ENCODE data around the gene GPR84. TPM values are rescaled to one million over a fixed set of nuclear protein-coding genes. Genes with fewer than 3 reads are reported as not detected.
A peak's percentile ranks its signal among the peaks of the same experiment; 100 is the strongest.

Gene GPR84
- total RNA-seq, 5 donors from 2014 or later (not counting 1 experiment from before 2014, with no cell fraction given), result not detected

DNA sequence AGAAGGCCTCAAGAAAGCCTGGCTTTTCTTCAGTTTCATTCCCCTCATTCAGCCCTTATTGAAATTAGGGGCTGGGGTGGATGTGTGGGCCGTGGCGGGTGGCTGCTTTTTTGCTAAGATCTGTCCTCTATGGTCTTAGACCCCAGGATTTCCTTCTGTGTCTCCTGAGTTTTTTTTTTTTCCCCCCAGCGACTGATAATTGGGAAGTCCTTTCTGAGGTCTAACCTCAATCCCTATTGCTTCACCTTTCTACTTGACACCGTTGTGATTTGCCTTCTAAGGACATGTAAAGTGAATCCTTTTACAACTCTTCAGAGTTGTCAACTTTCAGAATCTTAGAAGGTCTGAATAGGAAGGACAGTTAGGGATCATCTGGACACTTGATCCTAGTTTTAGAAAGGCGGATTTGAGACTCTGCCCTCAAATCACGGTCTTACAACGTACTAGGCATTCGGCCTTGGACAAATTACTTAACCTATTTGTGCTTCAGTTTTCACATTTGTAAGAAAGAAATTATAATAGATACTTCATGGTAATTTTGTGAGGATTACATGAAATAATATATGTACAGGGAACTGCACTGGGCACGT, 4.4 kb downstream of the GPR84 start:
- H3K27ac Mint-ChIP-seq, result peak overlapping the region in 1 of 2 donors; percentile 39
- H3K4me3 ChIP-seq (ENCODE audit: control insufficient read depth in 1 of 2, extremely low read depth in 1 of 2, low read length in 1 of 2), result peak overlapping the region; percentile 48 to 84
- H3K27me3 ChIP-seq (replicated peaks in 1 of 2; ENCODE audit: control insufficient read depth in 2 of 2, extremely low read depth in 1 of 2, insufficient read depth in 2 of 2, low read length in 1 of 2), result peaks cover 0 to 3% of the 10 kb centered on the region in 2 experiments
- no peaks in the 10 kb centered on the region for H3K27me3 Mint-ChIP-seq
- H3K9me3 Mint-ChIP-seq, result no peaks in the 10 kb centered on the region
- ChIA-PET POLR2A (interaction anchor here (1.0 to 1.7 kb wide), 3 partner anchors 9 to 79 kb away, joined by 5 to 16 read pairs (median 15); partner anchors contain the start of genes CBX5 (in 1 of the 2), COPZ1 (in 1 of the 2) and HNRNPA1 (in 1 of the 2)), CTCF (interaction anchor here (0.6 to 3.1 kb wide), 15 partner anchors 9 to 108 kb away, joined by 3 to 55 read pairs (median 6); partner anchors contain the start of genes COPZ1 (in 2 of the 2), CBX5 (in 1 of the 2) and HNRNPA1 (in 1 of the 2))
- H3K27ac ChIP-seq (ENCODE audit: low read length), result peak overlapping the region; percentile 77
- no peaks in the 10 kb centered on the region for H3K9me3 ChIP-seq
- no CpG with 5 or more reads among the region's 9 CpGs for WGBS (ENCODE audit: insufficient coverage)
- H3K4me1 ChIP-seq (ENCODE audit: control insufficient read depth in 1 of 2, extremely low read depth in 1 of 2, insufficient read depth in 2 of 2, low read length in 2 of 2), result peaks cover 18 to 34% of the 10 kb centered on the region in 2 experiments
- H3K36me3 Mint-ChIP-seq, result no peaks in the 10 kb centered on the region
- no peaks in the 10 kb centered on the region for H3K36me3 ChIP-seq (ENCODE audit: control insufficient read depth in 2 of 2, extremely low read depth in 1 of 2, insufficient read depth in 1 of 2, low read length in 1 of 2)
- H3K4me3 Mint-ChIP-seq, result no peak overlapping the region
- no peak for ATAC-seq (replicated peaks in 1 of 4)
- DNase-seq, result no peak
- H3K4me1 Mint-ChIP-seq, result peaks cover 17 to 28% (median 21%) of the 10 kb centered on the region in 3 donors

DNA sequence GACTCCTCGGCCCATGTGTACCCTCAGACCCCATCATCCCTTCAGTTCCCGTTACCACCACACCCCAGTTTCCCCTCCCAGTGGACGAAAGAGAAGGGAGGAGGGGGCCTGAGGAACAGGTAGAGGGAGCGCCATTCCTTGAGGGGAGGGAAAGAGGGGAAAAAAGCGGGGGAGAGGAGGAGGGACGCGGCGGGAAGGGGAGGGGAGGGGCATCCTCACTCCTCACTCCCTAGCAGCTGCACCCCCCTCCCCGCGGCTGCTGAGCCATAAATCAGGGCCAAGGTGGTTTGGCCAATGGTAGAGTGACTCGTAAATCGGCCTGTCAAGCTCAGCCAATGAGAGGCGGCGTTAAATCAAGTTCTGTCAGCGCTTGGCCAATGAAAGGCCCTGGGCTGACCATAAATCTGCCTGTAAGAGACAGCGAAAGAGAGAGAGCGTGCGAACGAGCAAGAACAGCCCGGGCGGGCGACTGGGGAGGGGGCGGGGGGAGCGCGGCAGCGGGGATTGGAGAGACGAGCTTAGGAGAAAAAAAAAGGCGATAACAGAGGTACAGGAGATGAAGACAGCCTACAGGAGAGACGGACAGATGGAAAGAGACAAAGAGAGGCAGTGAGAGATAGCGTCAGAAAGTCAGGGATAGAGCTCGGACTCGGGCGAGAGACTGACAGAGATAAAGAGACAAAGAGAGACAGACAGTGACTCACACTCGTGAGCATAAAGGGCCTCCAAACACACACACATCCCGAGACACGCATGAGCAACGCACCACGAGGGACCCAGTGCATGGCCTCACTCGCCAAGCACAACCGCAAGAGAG, 5.1 kb downstream of the GPR84 start:
- peaks cover 10 to 21% (median 14%) of the 10 kb centered on the region in 3 donors for H3K4me1 Mint-ChIP-seq
- WGBS (ENCODE audit: insufficient coverage), result 0% methylated on average over 23 of the region's 40 CpGs
- H3K27ac Mint-ChIP-seq, result no peak overlapping the region
- no peaks in the 10 kb centered on the region for H3K9me3 ChIP-seq
- no peak overlapping the region for H3K4me3 Mint-ChIP-seq
- H3K27me3 ChIP-seq (replicated peaks in 1 of 2; ENCODE audit: control insufficient read depth in 2 of 2, extremely low read depth in 1 of 2, insufficient read depth in 2 of 2, low read length in 1 of 2), result peaks cover 0 to 3% of the 10 kb centered on the region in 2 experiments
- H3K9me3 Mint-ChIP-seq, result no peaks in the 10 kb centered on the region
- DNase-seq (peak; percentile 77 to 98 (median 94)), ATAC-seq (replicated peaks in 1 of 4) (peak; percentile 95 to 96 (median 95))
- CTCF ChIA-PET, result interaction anchor here (0.6 to 3.1 kb wide), 16 partner anchors 9 to 107 kb away, joined by 3 to 55 read pairs (median 6); partner anchors contain the start of genes CBX5 (in 1 of the 2), COPZ1 (in 1 of the 2) and HNRNPA1 (in 1 of the 2)
- peak overlapping the region; percentile 83 to 84 for H3K4me3 ChIP-seq (ENCODE audit: control insufficient read depth in 1 of 2, extremely low read depth in 1 of 2, low read length in 1 of 2)
- H3K36me3 ChIP-seq (ENCODE audit: control insufficient read depth in 2 of 2, extremely low read depth in 1 of 2, insufficient read depth in 1 of 2, low read length in 1 of 2), result no peaks in the 10 kb centered on the region
- H3K27ac ChIP-seq (ENCODE audit: low read length), result peak overlapping the region; percentile 77
- POLR2A ChIA-PET, result interaction anchor here (0.6 to 1.7 kb wide), 5 partner anchors 9 to 79 kb away, joined by 4 to 16 read pairs (median 7); partner anchors contain the start of genes COPZ1 (in 2 of the 2), CBX5 (in 1 of the 2) and HNRNPA1 (in 1 of the 2)
- H3K4me1 ChIP-seq (ENCODE audit: control insufficient read depth in 1 of 2, extremely low read depth in 1 of 2, insufficient read depth in 2 of 2, low read length in 2 of 2), result peaks cover 15 to 29% of the 10 kb centered on the region in 2 experiments
- H3K36me3 Mint-ChIP-seq, result no peaks in the 10 kb centered on the region
- no peaks in the 10 kb centered on the region for H3K27me3 Mint-ChIP-seq

DNA sequence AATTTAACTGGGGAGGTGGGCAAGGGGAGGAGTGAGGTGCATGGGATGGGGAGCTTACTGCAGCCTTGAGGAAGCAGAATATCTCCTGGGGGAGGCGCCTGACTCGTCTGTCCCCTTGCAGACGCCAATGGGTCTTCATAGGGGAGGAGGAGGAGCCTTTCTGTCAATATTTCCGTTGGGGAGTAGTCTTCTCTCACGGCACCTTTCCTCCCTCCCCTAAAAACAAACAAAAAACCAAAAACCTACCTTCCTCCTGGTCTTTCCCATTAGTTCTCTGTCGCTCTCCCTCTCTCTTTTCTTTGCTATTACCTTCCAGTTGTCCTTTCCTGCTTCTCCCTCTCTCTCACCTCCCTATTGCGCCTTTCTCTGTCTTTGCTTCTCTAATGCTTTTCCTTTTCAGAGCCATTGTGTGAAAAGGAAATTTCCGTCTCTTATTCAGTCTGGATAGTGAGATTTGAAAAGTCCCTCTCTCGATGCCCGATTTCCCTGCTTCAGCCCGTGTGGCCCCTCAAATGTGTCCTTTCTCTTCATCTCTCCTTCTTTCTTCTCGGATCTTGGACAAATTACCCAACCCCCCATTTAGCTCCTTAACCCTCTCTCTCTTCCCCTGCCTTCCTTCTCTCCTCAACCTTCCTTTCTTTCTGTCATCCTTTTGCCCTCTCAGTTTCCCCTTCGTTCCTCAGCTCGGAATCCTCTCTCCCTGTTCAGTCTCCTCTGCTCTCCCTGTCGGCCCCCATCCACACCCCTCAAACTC, 5.9 kb downstream of the GPR84 start:
- Mint-ChIP-seq H3K27me3 (no peaks in the 10 kb centered on the region), H3K27ac (no peak overlapping the region), H3K4me1 (peaks cover 4 to 13% (median 7%) of the 10 kb centered on the region in 3 donors), H3K4me3 (no peak overlapping the region), H3K9me3 (no peaks in the 10 kb centered on the region), H3K36me3 (no peaks in the 10 kb centered on the region)
- Histone ChIP-seq H3K27ac (ENCODE audit: low read length) (peak overlapping the region; percentile 77), H3K4me1 (ENCODE audit: control insufficient read depth in 1 of 2, extremely low read depth in 1 of 2, insufficient read depth in 2 of 2, low read length in 2 of 2) (peaks cover 9 to 22% of the 10 kb centered on the region in 2 experiments), H3K36me3 (ENCODE audit: control insufficient read depth in 2 of 2, extremely low read depth in 1 of 2, insufficient read depth in 1 of 2, low read length in 1 of 2) (no peaks in the 10 kb centered on the region), H3K9me3 (no peaks in the 10 kb centered on the region), H3K27me3 (replicated peaks in 1 of 2; ENCODE audit: control insufficient read depth in 2 of 2, extremely low read depth in 1 of 2, insufficient read depth in 2 of 2, low read length in 1 of 2) (peaks cover 0 to 3% of the 10 kb centered on the region in 2 experiments), H3K4me3 (ENCODE audit: control insufficient read depth in 1 of 2, extremely low read depth in 1 of 2, low read length in 1 of 2) (peak overlapping the region; percentile 83 to 84)
- DNase-seq (peak in 3 of 35 experiments; percentile 17 to 67 (median 39)), ATAC-seq (replicated peaks in 1 of 4) (peak in 3 of 4 experiments; percentile 17 to 31 (median 23))
- POLR2A ChIA-PET, result interaction anchor here (0.6 to 1.7 kb wide), 5 partner anchors 23 to 1091 kb away, joined by 4 to 16 read pairs (median 7); partner anchors contain the start of genes COPZ1 (in 2 of the 2), CBX5 (in 1 of the 2) and HNRNPA1 (in 1 of the 2)
- CTCF ChIA-PET, result interaction anchor here (0.6 to 3.1 kb wide), 14 partner anchors 10 to 107 kb away, joined by 3 to 55 read pairs (median 6); partner anchors contain the start of genes COPZ1 (in 2 of the 2), CBX5 (in 1 of the 2) and HNRNPA1 (in 1 of the 2)
- 2% methylated on average over 7 of the region's 15 CpGs for WGBS (ENCODE audit: insufficient coverage)

DNA sequence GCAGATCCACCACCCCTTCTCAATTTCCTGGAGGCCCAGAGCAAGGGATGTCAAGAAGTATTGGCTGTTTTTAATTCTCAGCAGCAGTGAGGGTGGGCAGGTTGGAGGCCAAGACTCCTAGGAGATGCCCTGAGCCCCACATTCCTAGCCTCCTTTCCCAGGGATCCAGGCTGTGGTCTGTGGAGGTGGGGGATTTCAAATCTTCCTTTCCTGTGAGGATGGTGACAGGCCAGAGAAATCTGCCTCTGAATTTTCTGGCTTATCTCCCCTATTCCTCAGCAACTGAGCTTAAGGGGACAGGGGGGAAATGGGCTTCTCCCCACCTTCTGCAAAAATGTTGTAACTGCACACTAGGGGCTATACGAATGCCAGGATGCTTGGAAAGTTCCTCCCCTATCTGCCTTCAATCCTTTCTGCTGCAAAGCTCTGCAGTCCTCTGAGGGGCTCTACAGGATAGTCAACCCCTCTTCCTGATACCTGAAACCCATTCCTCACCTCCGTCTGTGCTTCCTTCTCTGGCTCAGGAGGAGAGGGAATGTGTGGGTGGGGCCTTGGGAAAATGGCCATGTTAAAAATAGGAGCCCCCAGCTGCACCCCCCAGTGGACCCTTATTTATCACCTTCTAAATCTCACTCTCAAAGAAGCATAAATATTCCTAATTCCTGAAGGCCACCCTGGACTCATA, 6.6 kb downstream of the GPR84 start:
- Histone ChIP-seq H3K4me3 (ENCODE audit: control insufficient read depth in 1 of 2, extremely low read depth in 1 of 2, low read length in 1 of 2) (peak overlapping the region; percentile 83 to 84), H3K4me1 (ENCODE audit: control insufficient read depth in 1 of 2, extremely low read depth in 1 of 2, insufficient read depth in 2 of 2, low read length in 2 of 2) (peaks cover 6 to 22% of the 10 kb centered on the region in 2 experiments), H3K36me3 (ENCODE audit: control insufficient read depth in 2 of 2, extremely low read depth in 1 of 2, insufficient read depth in 1 of 2, low read length in 1 of 2) (no peaks in the 10 kb centered on the region), H3K9me3 (no peaks in the 10 kb centered on the region), H3K27me3 (replicated peaks in 1 of 2; ENCODE audit: control insufficient read depth in 2 of 2, extremely low read depth in 1 of 2, insufficient read depth in 2 of 2, low read length in 1 of 2) (no peaks in the 10 kb centered on the region), H3K27ac (ENCODE audit: low read length) (peak overlapping the region; percentile 77)
- Mint-ChIP-seq H3K9me3 (no peaks in the 10 kb centered on the region), H3K27ac (peak overlapping the region in 1 of 2 donors; percentile 48), H3K36me3 (no peaks in the 10 kb centered on the region), H3K27me3 (no peaks in the 10 kb centered on the region), H3K4me1 (peaks cover 4 to 13% (median 7%) of the 10 kb centered on the region in 3 donors), H3K4me3 (no peak overlapping the region)
- DNase-seq (no peak), ATAC-seq (replicated peaks in 1 of 4) (no peak)
- ChIA-PET CTCF (interaction anchor here (0.6 to 3.1 kb wide), 5 partner anchors 11 to 106 kb away, joined by 3 to 21 read pairs (median 3); partner anchors contain the start of gene COPZ1 (in 2 of the 2)), POLR2A (interaction anchor here in 1 of 2 donors (0.7 kb wide), 1 partner anchor 1090 kb away, joined by 4 read pairs; no protein-coding TSS in a partner anchor)
- WGBS (ENCODE audit: insufficient coverage), result 100% methylated on average over 1 of the region's 2 CpGs

DNA sequence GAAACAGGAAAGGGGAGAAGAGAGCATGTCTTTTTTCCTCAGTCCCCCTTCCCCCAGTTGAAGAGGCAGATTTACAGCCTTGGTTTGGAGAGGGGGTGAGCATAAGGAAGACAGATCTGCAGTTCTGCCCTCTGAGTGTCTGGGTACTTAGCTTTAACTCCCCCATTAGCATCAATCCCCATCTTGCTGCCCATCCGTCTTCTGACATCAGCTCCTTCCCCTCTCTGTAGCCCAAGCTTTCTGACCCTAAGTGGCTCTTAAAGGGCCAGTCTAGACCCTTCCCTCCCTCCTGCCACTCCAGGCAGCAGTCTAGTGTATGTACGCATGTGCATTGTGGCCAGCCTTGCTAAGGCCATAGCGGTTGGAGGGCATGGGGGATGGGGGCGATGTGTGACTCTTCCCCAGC, 7.3 kb downstream of the GPR84 start:
- Histone ChIP-seq H3K27ac (ENCODE audit: low read length) (no peak overlapping the region), H3K4me3 (ENCODE audit: control insufficient read depth in 1 of 2, extremely low read depth in 1 of 2, low read length in 1 of 2) (no peak overlapping the region), H3K36me3 (ENCODE audit: control insufficient read depth in 2 of 2, extremely low read depth in 1 of 2, insufficient read depth in 1 of 2, low read length in 1 of 2) (no peaks in the 10 kb centered on the region), H3K27me3 (replicated peaks in 1 of 2; ENCODE audit: control insufficient read depth in 2 of 2, extremely low read depth in 1 of 2, insufficient read depth in 2 of 2, low read length in 1 of 2) (no peaks in the 10 kb centered on the region), H3K4me1 (ENCODE audit: control insufficient read depth in 1 of 2, extremely low read depth in 1 of 2, insufficient read depth in 2 of 2, low read length in 2 of 2) (peaks cover 6 to 27% of the 10 kb centered on the region in 2 experiments), H3K9me3 (no peaks in the 10 kb centered on the region)
- ChIA-PET POLR2A (no interaction called here), CTCF (interaction anchor here in 1 of 2 donors (1.5 kb wide), 1 partner anchor 12 kb away, joined by 3 read pairs; no protein-coding TSS in a partner anchor)
- ATAC-seq (replicated peaks in 1 of 4) (no peak), DNase-seq (no peak)
- Mint-ChIP-seq H3K4me3 (no peak overlapping the region), H3K4me1 (peaks cover 11 to 20% (median 13%) of the 10 kb centered on the region in 3 donors), H3K27me3 (no peaks in the 10 kb centered on the region), H3K36me3 (no peaks in the 10 kb centered on the region), H3K27ac (peak overlapping the region; percentile 13 to 48), H3K9me3 (no peaks in the 10 kb centered on the region)
- 100% methylated on average over 1 of the region's 4 CpGs for WGBS (ENCODE audit: insufficient coverage)
